CD14-positive monocyte (primary cell): Measurements from ENCODE around the gene CARD8. TPM values are rescaled to one million over a fixed set of nuclear protein-coding genes. Genes with fewer than 3 reads are reported as not detected.

Experiments
- DNase-seq, 3 donors: peaks; one replicate each; pipeline ENCODE4 v3.0.0-alpha.2; 2011 to 2022
- H2AFZ ChIP-seq: 2 replicates; pipeline ENCODE4 v1.6.0; 2012; ENCODE audit warnings: mild to moderate bottlenecking, low read depth, low read length, inconsistent platforms; ENCODE audit not compliant: insufficient read depth, poor library complexity, severe bottlenecking
- H3K27ac ChIP-seq, 2 donors: 1 replicate in 1 of 2; 2 replicates in 1 of 2; pipeline ENCODE4 v1.5.1; 2012 to 2013; ENCODE audit warnings: low read length in 2 of 2, control low read depth in 1 of 2, inconsistent platforms in 1 of 2, low read depth in 1 of 2, mild to moderate bottlenecking in 1 of 2
- H3K27me3 ChIP-seq, 2 donors: one replicate each; pipeline versions ENCODE4 v1.6.0 to v1.6.1; 2011 to 2013; ENCODE audit warnings: low read length in 2 of 2; ENCODE audit not compliant: control insufficient read depth in 2 of 2, insufficient read depth in 2 of 2
- H3K36me3 ChIP-seq, 2 donors: replicated peaks in 1 of 2; 1 replicate in 1 of 2; 2 replicates in 1 of 2; pipeline versions ENCODE4 v1.5.1 to v1.6.1; 2012 to 2013; ENCODE audit warnings: low read length in 2 of 2, control low read depth in 1 of 2, inconsistent platforms in 1 of 2, mild to moderate bottlenecking in 1 of 2; ENCODE audit not compliant: insufficient read depth in 2 of 2, control insufficient read depth in 1 of 2
- H3K4me1 ChIP-seq, 2 donors: 1 replicate in 1 of 2; 2 replicates in 1 of 2; pipeline versions ENCODE4 v1.5.1 to v1.6.1; 2012 to 2013; ENCODE audit warnings: low read length in 2 of 2, control low read depth in 1 of 2, inconsistent platforms in 1 of 2, mild to moderate bottlenecking in 1 of 2, moderate library complexity in 1 of 2; ENCODE audit not compliant: insufficient read depth in 2 of 2, control insufficient read depth in 1 of 2
- H3K4me2 ChIP-seq: replicated peaks from 2 replicates; pipeline ENCODE3; 2012; ENCODE audit warnings: low read length, moderate library complexity, mild to moderate bottlenecking; ENCODE audit not compliant: poor library complexity, severe bottlenecking; ENCODE audit errors: extremely low read depth
- H3K4me3 ChIP-seq, 3 experiments: fragments of 200-600 bp in 1 of 3; sonication (generic) in 1 of 3; replicated peaks in 1 of 3; 1 replicate in 2 of 3; 2 replicates in 1 of 3; pipeline ENCODE4 v1.5.1; 2011 to 2013; ENCODE audit warnings: low read length in 3 of 3, mild to moderate bottlenecking in 3 of 3, control low read depth in 2 of 3, low read depth in 2 of 3, inconsistent platforms in 1 of 3, moderate library complexity in 1 of 3
- H3K79me2 ChIP-seq: 2 replicates; pipeline ENCODE4 v1.6.0; 2012; ENCODE audit warnings: mild to moderate bottlenecking, control low read depth, inconsistent platforms, low read length, moderate library complexity; ENCODE audit not compliant: insufficient read depth
- H3K9ac ChIP-seq: 2 replicates; pipeline ENCODE4 v1.6.0; 2017; ENCODE audit warnings: low read length, mild to moderate bottlenecking; ENCODE audit not compliant: insufficient read depth, poor library complexity, severe bottlenecking
- H3K9me3 ChIP-seq, 2 donors: replicated peaks in 1 of 2; 1 replicate in 1 of 2; 2 replicates in 1 of 2; pipeline versions ENCODE4 v1.5.1 to v1.6.1; 2012 to 2013; ENCODE audit warnings: low read length in 2 of 2, control low read depth in 1 of 2; ENCODE audit not compliant: control insufficient read depth in 1 of 2, insufficient read depth in 1 of 2
- H4K20me1 ChIP-seq: 2 replicates; pipeline ENCODE4 v1.6.0; 2012; ENCODE audit warnings: mild to moderate bottlenecking, low read length, control low read depth, moderate library complexity; ENCODE audit not compliant: insufficient read depth
- H3K27ac Mint-ChIP-seq, 7 donors: one replicate each; pipeline ENCODE4 v1.8.0; 2020; ENCODE audit warnings: mild to moderate bottlenecking in 7 of 7, mixed read lengths in 7 of 7, moderate library complexity in 6 of 7, inconsistent platforms in 2 of 7
- H3K27me3 Mint-ChIP-seq, 3 donors: one replicate each; pipeline ENCODE4 v1.8.0; 2021 to 2022; ENCODE audit warnings: low read depth in 3 of 3, mild to moderate bottlenecking in 3 of 3, mixed read lengths in 3 of 3, moderate library complexity in 3 of 3, inconsistent platforms in 1 of 3
- H3K36me3 Mint-ChIP-seq, 2 donors: one replicate each; pipeline ENCODE4 v1.8.0; 2020; ENCODE audit warnings: mixed read lengths in 2 of 2, inconsistent platforms in 1 of 2, mild to moderate bottlenecking in 1 of 2
- H3K4me1 Mint-ChIP-seq: one replicate; pipeline ENCODE4 v1.8.0; 2020; ENCODE audit warnings: mild to moderate bottlenecking, mixed read lengths
- H3K4me3 Mint-ChIP-seq, 2 donors: one replicate each; pipeline ENCODE4 v1.8.0; 2020; ENCODE audit warnings: mild to moderate bottlenecking in 2 of 2, mixed read lengths in 2 of 2, moderate library complexity in 1 of 2
- H3K9me3 Mint-ChIP-seq, 7 donors: one replicate each; pipeline ENCODE4 v1.8.0; 2020 to 2022; ENCODE audit warnings: mixed read lengths in 7 of 7, mild to moderate bottlenecking in 6 of 7, moderate library complexity in 6 of 7, inconsistent platforms in 2 of 7
- CTCF ChIP-seq: fragments of 200-600 bp; IDR thresholded peaks from one replicate; pipeline ENCODE4 v1.8.0; 2022; ENCODE audit warnings: antibody characterized with exemption, mild to moderate bottlenecking
- WGBS: methylation state at CpG from one replicate; pipeline ENCODE4 v1.1.5; 2013; ENCODE audit warnings: missing lambda C conversion rate; ENCODE audit not compliant: insufficient coverage; 5-methylcytosine and 5-hydroxymethylcytosine counted together
- intact Hi-C, 2 donors: fragments of 100-400 bp; cut with micrococcal nuclease; formaldehyde crosslinking; loops; one replicate each; pipeline versions ENCODE4 v1.15.0 to v1.15.1; 2023
- polyA plus RNA-seq, 3 donors: library from polyadenylated mRNA; depleted of rRNA in 1 of 3; unstranded in 2 of 3; stranded (reverse) in 1 of 3; fragments of 300-500 nt in 2 of 3; fragments of >200 nt in 1 of 3; fragmentation: Illumina TruSeq in 2 of 3; gene quantifications; 1 replicate in 2 of 3; 2 replicates in 1 of 3; pipeline ENCODE4 v1.2.3, GENCODE V29; 2012 to 2021

The CARD8 gene
- polyA plus RNA-seq, 3 donors: 76.4 to 122 (median 90.9) TPM

- Histone ChIP-seq H3K4me3 (no peak overlapping the region), H3K4me2 (no peak overlapping the region), H3K9ac (no peak overlapping the region), H3K27me3 (no peaks in the 10 kb centered on the region), H3K4me1 (peaks cover 36 to 69% of the 10 kb centered on the region in 2 donors), H3K9me3 (no peaks in the 10 kb centered on the region), H4K20me1 (peaks cover 4% of the 10 kb centered on the region), H2AFZ (no peak overlapping the region), H3K79me2 (peaks cover 77% of the 10 kb centered on the region), H3K36me3 (peaks cover 24 to 25% of the 10 kb centered on the region in 2 donors), H3K27ac (peak overlapping the region in 1 of 2 donors; percentile 15)
- Mint-ChIP-seq H3K27ac (peak overlapping the region in 4 of 7 donors; percentile 48 to 78 (median 66)), H3K4me3 (no peak overlapping the region), H3K9me3 (peaks cover 0 to 8% (median 0%) of the 10 kb centered on the region in 7 donors), H3K36me3 (peaks cover 22 to 27% of the 10 kb centered on the region in 2 donors), H3K4me1 (peaks cover 48% of the 10 kb centered on the region), H3K27me3 (no peaks in the 10 kb centered on the region)
- intact Hi-C loops: no loop called here
- DNase-seq: no peak
- TF ChIP-seq CTCF: no peak
- 80% methylated on average over 1 of the region's 3 CpGs for WGBS
Observed at GRCh38 chr19:48247212-48247611, 8.5 kb downstream of the CARD8 start.

- peak overlapping the region in 1 of 2 donors; percentile 18 for H3K27ac ChIP-seq
- intact Hi-C loops: no loop called here
- no peak overlapping the region for H3K4me3 ChIP-seq
Observed at GRCh38 chr19:48246101-48246500, 9.6 kb downstream of the CARD8 start.

More at GRCh38 chr19:48246101-48246500, 9.6 kb downstream of the CARD8 start:
- Histone ChIP-seq H3K9me3 (no peaks in the 10 kb centered on the region), H3K36me3 (peaks cover 26 to 32% of the 10 kb centered on the region in 2 donors), H2AFZ (no peak overlapping the region), H3K27me3 (no peaks in the 10 kb centered on the region), H3K4me1 (peaks cover 33 to 63% of the 10 kb centered on the region in 2 donors), H3K79me2 (peaks cover 75% of the 10 kb centered on the region), H4K20me1 (peaks cover 10% of the 10 kb centered on the region), H3K4me2 (no peak overlapping the region), H3K9ac (no peak overlapping the region)
- peaks cover 0 to 8% (median 0%) of the 10 kb centered on the region in 7 donors for H3K9me3 Mint-ChIP-seq
- H3K4me3 Mint-ChIP-seq: no peak overlapping the region
- DNase-seq: no peak
- no peaks in the 10 kb centered on the region for H3K27me3 Mint-ChIP-seq
- 84% methylated on average over 2 of the region's 5 CpGs for WGBS
- peaks cover 29 to 36% of the 10 kb centered on the region in 2 donors for H3K36me3 Mint-ChIP-seq
- peaks cover 43% of the 10 kb centered on the region for H3K4me1 Mint-ChIP-seq
- TF ChIP-seq CTCF: no peak
- peak overlapping the region in 2 of 7 donors; percentile 51 to 80 for H3K27ac Mint-ChIP-seq
